Activated naive CD4-positive, alpha-beta T cell treated with anti-CD3 and anti-CD28 coated beads for 36 hours (primary cell): ENCODE measurements around the gene KATNA1. TPM values are rescaled to one million over a fixed set of nuclear protein-coding genes. Genes with fewer than 3 reads are reported as not detected.

ENCODE experiments used
- CTCF ChIA-PET: fragments of 350-600 bp; sonication (Branson Sonifier 250); formaldehyde crosslinking; loops from one replicate; lab custom pipeline; 2021; ENCODE audit warnings: antibody characterized with exemption; lab: Charles Lee
- DNase-seq: peaks from one replicate; pipeline ENCODE4 v3.0.0-alpha.2; 2020
- H3K27ac Mint-ChIP-seq: one replicate; pipeline ENCODE4 v1.8.0; 2021; ENCODE audit warnings: mild to moderate bottlenecking, mixed read lengths
- H3K27me3 Mint-ChIP-seq: one replicate; pipeline ENCODE4 v1.8.0; 2021; ENCODE audit warnings: low read depth, mixed read lengths
- H3K36me3 Mint-ChIP-seq: one replicate; pipeline ENCODE4 v1.8.0; 2021; ENCODE audit warnings: low read depth, mixed read lengths
- H3K4me1 Mint-ChIP-seq: one replicate; pipeline ENCODE4 v1.8.0; 2021; ENCODE audit warnings: low read depth, mixed read lengths
- H3K4me3 Mint-ChIP-seq: one replicate; pipeline ENCODE4 v1.8.0; 2021; ENCODE audit warnings: mild to moderate bottlenecking, moderate library complexity, mixed read lengths
- H3K9me3 Mint-ChIP-seq: one replicate; pipeline ENCODE4 v1.8.0; 2021; ENCODE audit warnings: mixed read lengths
- intact Hi-C: fragments of 100-400 bp; cut with micrococcal nuclease; formaldehyde crosslinking; loops from one replicate; pipeline ENCODE4 v1.15.1; 2023
- total RNA-seq, 2 experiments: library from RNA; stranded (reverse); gene quantifications; one replicate each; pipeline ENCODE4 v1.2.3, GENCODE V29; 2021

Gene KATNA1
- total RNA-seq, 2 experiments from 2014 or later: 18.2 to 19.7 TPM

GRCh38 chr6:149560736-149561135 is 87.8 kb downstream of the KATNA1 start:
- intact Hi-C loops: no loop called here
- H3K27ac Mint-ChIP-seq: no peak overlapping the region
- CTCF ChIA-PET: interaction anchor here (0.5 to 1.7 kb wide), 4 partner anchors 9 to 534 kb away, joined by 3 to 4 read pairs (median 4); partner anchors contain the start of gene PPIL4
- H3K4me3 Mint-ChIP-seq: no peak overlapping the region
- H3K36me3 Mint-ChIP-seq: no peaks in the 10 kb centered on the region
- H3K4me1 Mint-ChIP-seq: peaks cover 15% of the 10 kb centered on the region
- peak; percentile 19 for DNase-seq
- no peaks in the 10 kb centered on the region for H3K9me3 Mint-ChIP-seq
- no peaks in the 10 kb centered on the region for H3K27me3 Mint-ChIP-seq

DNA sequence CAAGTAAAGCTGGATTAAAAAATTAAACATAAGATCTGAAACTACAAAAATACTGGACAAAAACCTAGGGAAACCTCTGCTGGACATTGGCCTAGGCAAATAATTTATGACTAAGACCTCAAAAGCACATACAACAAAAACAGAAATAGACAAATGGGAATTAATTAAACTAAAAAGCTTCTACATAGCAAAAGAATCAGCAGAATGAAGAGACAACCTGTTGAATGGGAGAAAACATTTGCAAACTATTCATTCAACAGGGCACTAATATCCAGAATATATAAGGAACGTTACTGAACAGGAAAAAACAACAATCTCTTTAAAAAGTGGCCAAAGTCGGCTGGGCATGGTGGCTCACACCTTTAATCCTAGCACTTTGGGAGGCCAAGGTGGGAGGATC is 89.1 kb downstream of the KATNA1 start:
- DNase-seq: no peak
- Mint-ChIP-seq H3K27me3 (peaks cover 5% of the 10 kb centered on the region), H3K36me3 (no peaks in the 10 kb centered on the region), H3K9me3 (no peaks in the 10 kb centered on the region), H3K27ac (no peak overlapping the region), H3K4me1 (peaks cover 8% of the 10 kb centered on the region), H3K4me3 (no peak overlapping the region)
- CTCF ChIA-PET: interaction anchor here (1.0 kb wide), 1 partner anchor 14 kb away, joined by 4 read pairs; the partner anchor contains the start of gene PPIL4
- intact Hi-C loops: no loop called here

- H3K4me1 Mint-ChIP-seq: peaks cover 4% of the 10 kb centered on the region
- no peaks in the 10 kb centered on the region for H3K36me3 Mint-ChIP-seq
- H3K27me3 Mint-ChIP-seq: peaks cover 5% of the 10 kb centered on the region
- CTCF ChIA-PET: no interaction called here
- H3K4me3 Mint-ChIP-seq: no peak overlapping the region
- DNase-seq: no peak
- H3K27ac Mint-ChIP-seq: no peak overlapping the region
- intact Hi-C loops: no loop called here
- H3K9me3 Mint-ChIP-seq: no peaks in the 10 kb centered on the region
These were observed 90.5 kb downstream of the KATNA1 start for GRCh38 chr6:149558029-149558428.

DNA sequence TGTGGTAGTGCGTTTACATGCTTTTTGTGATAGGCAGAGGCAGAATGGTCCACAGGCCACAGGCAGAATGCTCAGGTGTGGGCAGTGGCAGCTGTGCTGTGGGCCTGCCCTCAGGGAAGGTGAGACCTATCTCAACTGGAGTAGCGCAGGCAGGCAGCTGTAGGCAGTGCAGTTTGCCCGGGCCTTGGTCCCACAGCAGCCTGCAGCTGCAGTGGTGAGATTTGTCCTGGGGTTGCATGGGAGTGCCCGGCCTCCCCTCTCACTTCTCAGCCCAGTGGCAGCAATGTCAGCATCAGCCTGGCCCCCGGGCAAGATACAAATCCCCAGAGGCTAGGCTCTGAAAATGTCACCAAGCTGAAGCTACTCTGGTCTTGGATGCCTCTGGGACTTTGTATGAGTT is 96.6 kb downstream of the KATNA1 start:
- Mint-ChIP-seq H3K27me3 (peaks cover 5% of the 10 kb centered on the region), H3K4me3 (no peak overlapping the region), H3K27ac (no peak overlapping the region), H3K9me3 (no peaks in the 10 kb centered on the region), H3K36me3 (no peaks in the 10 kb centered on the region), H3K4me1 (peaks cover 4% of the 10 kb centered on the region)
- CTCF ChIA-PET: interaction anchor here (0.7 to 1.3 kb wide), 4 partner anchors 9 to 100 kb away, joined by 3 to 4 read pairs (median 4); no protein-coding TSS in a partner anchor
- intact Hi-C loops: no loop called here
- no peak for DNase-seq

GRCh38 chr6:149545754-149546471 is 102.6 kb downstream of the KATNA1 start, which contains the start of gene PPIL4:
TSS of gene PPIL4 (minus strand) at chr6:149546043. CDS start at chr6:149546005, 38 bp downstream.
- intact Hi-C loops: loop anchor here (1.0 to 10.0 kb wide), 11 partner anchors 15 to 459 kb away; partner anchors contain the start of genes KATNA1, LATS1, LRP11 and NUP43

DNA sequence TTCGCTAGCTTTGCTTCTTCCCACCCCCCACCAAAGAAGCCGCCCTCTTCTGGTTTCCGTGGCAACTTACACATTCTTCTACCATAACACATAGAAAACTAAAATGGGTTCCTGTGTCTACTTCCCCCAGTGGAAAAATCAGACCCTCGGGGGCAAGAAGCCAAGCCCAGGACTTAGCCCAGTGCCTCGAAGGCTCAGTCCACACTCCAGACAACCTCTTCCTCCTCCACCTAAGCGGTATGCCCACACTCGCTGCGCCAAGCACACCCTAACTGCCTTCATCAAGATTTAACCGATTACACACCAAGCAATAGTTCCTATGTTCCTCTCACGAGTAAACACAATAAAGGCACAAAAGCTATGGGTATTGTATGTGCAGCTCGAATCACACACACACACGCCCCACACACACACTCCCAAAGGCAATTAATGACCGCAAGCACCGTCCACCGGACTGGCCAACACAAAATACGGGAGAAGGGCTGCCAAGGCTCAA is 103.2 kb downstream of the KATNA1 start:
- H3K27me3 Mint-ChIP-seq: no peaks in the 10 kb centered on the region
- peak; percentile 75 for DNase-seq
- peak overlapping the region; percentile 96 for H3K4me3 Mint-ChIP-seq
- H3K36me3 Mint-ChIP-seq: peaks cover 8% of the 10 kb centered on the region
- no peaks in the 10 kb centered on the region for H3K9me3 Mint-ChIP-seq
- intact Hi-C loops: loop anchor here (2.0 to 10.0 kb wide), 4 partner anchors 15 to 459 kb away; no protein-coding TSS in a partner anchor
- H3K4me1 Mint-ChIP-seq: peaks cover 37% of the 10 kb centered on the region
- CTCF ChIA-PET: interaction anchor here (0.6 to 2.3 kb wide), 15 partner anchors 9 to 957 kb away, joined by 3 to 18 read pairs (median 4); partner anchors contain the start of gene ZC3H12D
- H3K27ac Mint-ChIP-seq: peak overlapping the region; percentile 95

More at GRCh38 chr6:149545754-149546471, 102.6 kb downstream of the KATNA1 start, which contains the start of gene PPIL4:
- Mint-ChIP-seq H3K4me3 (peak within 1 kb of the TSS; percentile 96), H3K4me1 (peaks cover 37% of the 10 kb centered on the region), H3K9me3 (no peaks in the 10 kb centered on the region), H3K36me3 (peaks cover 6% of the 10 kb centered on the region), H3K27ac (peak within 1 kb of the TSS; percentile 95), H3K27me3 (no peaks in the 10 kb centered on the region)
- CTCF ChIA-PET: interaction anchor here (0.6 to 2.3 kb wide), 14 partner anchors 9 to 517 kb away, joined by 3 to 18 read pairs (median 4); partner anchors contain the start of gene ZC3H12D
- DNase-seq: peak; percentile 97

Other genes with a start within 250 kb of the KATNA1 start
- gene SUMO4, start 248.5 kb downstream of the KATNA1 start, total RNA-seq: 1 to 10 TPM; 5.5 to 5.9 TPM
- 10 to 100 TPM; 75.8 to 82.7 TPM for gene ZC3H12D, start 163.7 kb downstream of the KATNA1 start, total RNA-seq
- 10 to 100 TPM; 25.8 to 26.2 TPM for gene PPIL4, start 102.7 kb downstream of the KATNA1 start, total RNA-seq
- 10 to 100 TPM; 17.6 to 18.4 TPM for gene GINM1, start 82.3 kb downstream of the KATNA1 start, total RNA-seq
- gene LATS1, start 69.4 kb upstream of the KATNA1 start, total RNA-seq: 10 to 100 TPM; 18.1 to 19.6 TPM
- 10 to 100 TPM; 68.1 to 71.9 TPM for gene NUP43, start 97.8 kb upstream of the KATNA1 start, total RNA-seq
- 10 to 100 TPM; 71.9 to 74.5 TPM for gene PCMT1, start 101.0 kb upstream of the KATNA1 start, total RNA-seq
- gene LRP11, start 215.6 kb upstream of the KATNA1 start, total RNA-seq: 1 to 10 TPM; 4.6 to 4.7 TPM
- gene RAET1E, start 249.4 kb upstream of the KATNA1 start, total RNA-seq: not detected